Measurements from ENCODE around the gene OPN1LW.
"Not testable (repeated sequence)": the region's sequence is repeated elsewhere in the genome, so short reads cannot be mapped to it uniquely, and the experiment has no call there.

The OPN1LW gene

DNA sequence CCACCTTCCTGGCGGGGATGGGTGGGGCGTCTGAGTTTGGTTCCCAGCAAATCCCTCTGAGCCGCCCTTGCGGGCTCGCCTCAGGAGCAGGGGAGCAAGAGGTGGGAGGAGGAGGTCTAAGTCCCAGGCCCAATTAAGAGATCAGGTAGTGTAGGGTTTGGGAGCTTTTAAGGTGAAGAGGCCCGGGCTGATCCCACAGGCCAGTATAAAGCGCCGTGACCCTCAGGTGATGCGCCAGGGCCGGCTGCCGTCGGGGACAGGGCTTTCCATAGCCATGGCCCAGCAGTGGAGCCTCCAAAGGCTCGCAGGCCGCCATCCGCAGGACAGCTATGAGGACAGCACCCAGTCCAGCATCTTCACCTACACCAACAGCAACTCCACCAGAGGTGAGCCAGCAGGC, at the start of gene OPN1LW:
Gene OPN1LW (plus strand): TSS at position 234 of the 400 bp plus-strand sequence. CDS start 41 bp downstream, at position 275.
- DNase-seq (ENCODE audit: low spot score); H3K27ac ChIP-seq: not testable (repeated sequence)

DNA sequence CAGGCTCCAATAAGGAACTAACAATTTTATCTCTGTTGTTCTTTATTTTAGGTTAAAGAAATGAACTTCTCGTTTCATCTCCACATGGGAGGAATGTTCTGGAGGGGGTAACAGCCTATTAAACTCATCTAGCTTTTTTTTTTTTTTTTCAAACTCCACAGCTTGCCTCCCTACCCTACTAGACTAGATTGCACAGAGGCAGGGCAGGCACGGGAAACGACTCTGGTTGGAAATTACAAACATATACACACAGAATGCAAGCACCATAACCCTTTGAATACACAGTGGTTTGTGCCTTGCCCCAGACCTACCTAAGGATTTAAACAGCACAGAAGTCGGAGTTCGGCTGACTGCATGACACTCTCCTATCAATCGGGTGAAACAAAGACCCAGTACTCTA, 49.2 kb upstream of the OPN1LW start:
- TF ChIP-seq, protein P1, sequence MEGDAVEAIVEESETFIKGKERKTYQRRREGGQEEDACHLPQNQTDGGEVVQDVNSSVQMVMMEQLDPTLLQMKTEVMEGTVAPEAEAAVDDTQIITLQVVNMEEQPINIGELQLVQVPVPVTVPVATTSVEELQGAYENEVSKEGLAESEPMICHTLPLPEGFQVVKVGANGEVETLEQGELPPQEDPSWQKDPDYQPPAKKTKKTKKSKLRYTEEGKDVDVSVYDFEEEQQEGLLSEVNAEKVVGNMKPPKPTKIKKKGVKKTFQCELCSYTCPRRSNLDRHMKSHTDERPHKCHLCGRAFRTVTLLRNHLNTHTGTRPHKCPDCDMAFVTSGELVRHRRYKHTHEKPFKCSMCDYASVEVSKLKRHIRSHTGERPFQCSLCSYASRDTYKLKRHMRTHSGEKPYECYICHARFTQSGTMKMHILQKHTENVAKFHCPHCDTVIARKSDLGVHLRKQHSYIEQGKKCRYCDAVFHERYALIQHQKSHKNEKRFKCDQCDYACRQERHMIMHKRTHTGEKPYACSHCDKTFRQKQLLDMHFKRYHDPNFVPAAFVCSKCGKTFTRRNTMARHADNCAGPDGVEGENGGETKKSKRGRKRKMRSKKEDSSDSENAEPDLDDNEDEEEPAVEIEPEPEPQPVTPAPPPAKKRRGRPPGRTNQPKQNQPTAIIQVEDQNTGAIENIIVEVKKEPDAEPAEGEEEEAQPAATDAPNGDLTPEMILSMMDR (IDR thresholded peaks at IDR 0.05) = no peak
- H3K27ac ChIP-seq = peak overlapping the region in 1 of 2 donors; percentile 97
- H3K4me3 ChIP-seq = peak overlapping the region; percentile 92
- DNase-seq (ENCODE audit: low spot score) = no peak

More for the DNA sequence above, at the start of gene OPN1LW:
- not testable (repeated sequence) for H3K4me3 ChIP-seq

DNA sequence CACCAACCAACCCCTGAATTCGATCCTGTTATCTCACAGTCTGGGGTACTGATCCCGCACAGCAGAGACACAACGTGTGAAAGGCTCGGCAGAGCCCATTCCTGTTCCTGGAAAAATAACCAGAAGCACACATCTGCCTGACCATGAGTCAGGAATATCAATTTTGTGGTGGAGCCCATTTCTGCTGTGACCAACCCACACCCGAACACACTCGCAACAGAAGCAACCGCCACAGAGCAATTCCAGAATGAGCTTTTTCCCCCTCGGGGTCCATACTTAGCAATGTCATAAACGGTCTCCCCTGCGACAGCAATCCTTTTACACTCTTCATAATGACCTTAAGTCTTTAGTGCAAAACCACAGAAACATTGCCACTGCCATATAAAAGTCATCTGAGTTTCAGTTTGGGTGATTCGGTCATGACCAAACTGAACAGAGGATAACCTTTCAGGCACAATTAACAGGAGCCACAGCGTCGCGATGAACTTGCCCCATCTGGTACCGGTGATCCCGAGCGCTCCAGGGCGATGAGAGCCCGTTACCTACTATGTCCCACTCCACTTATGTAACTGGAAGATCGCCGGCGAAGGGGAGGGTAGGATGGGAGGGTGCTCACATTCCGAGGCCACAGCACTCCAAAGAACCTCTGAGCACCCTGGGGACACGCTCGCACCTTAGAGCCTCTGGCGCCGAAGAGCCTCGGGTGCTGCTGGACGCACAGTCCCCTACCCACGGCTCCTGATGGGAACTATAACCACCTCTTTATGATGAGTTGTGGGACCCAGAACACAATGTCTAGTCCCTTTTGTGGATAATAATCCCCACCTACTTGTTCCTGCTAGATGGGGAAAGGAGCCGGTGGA, 47.7 kb upstream of the OPN1LW start:
- TF ChIP-seq, protein P1 (IDR thresholded peaks at IDR 0.05) = no peak
- peak overlapping the region; percentile 97 to 100 for H3K27ac ChIP-seq
- DNase-seq (ENCODE audit: low spot score) = no peak
- peak overlapping the region; percentile 92 for H3K4me3 ChIP-seq

DNA sequence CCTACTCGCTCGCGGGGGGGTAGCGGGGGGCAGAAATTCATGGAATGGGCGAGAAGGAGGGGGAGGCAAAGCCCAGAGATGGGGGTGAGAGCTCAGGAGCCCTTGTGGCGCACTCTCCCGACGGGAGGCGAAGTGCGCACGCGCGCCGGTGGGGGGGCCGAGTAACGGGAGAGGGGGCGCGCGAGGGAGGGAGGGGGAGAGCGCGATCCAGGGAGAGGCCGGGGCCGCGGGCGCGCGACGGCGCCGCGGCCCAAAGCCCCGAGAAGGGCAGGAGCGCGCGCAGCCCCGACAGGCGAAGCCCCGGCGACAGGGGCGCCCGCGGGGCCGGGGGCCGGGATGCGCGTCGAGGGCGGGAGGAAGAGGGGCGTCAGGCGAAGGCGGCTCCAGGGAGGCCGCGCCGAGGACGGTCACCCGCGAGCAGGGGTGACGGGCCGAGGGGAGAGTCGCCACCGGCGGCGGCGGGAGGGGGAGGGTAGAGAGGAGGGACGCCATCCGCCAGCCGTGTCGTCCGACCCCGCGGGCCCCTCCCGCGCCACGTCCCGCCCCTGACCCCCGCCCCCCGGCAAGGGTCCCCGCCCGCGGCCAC, 46.9 kb upstream of the OPN1LW start:
- peak; percentile 75 for DNase-seq (ENCODE audit: low spot score)
- peak overlapping the region; percentile 97 to 100 for H3K27ac ChIP-seq
- TF ChIP-seq, protein P1 (IDR thresholded peaks at IDR 0.05) = no peak
- peak overlapping the region; percentile 92 for H3K4me3 ChIP-seq

DNA sequence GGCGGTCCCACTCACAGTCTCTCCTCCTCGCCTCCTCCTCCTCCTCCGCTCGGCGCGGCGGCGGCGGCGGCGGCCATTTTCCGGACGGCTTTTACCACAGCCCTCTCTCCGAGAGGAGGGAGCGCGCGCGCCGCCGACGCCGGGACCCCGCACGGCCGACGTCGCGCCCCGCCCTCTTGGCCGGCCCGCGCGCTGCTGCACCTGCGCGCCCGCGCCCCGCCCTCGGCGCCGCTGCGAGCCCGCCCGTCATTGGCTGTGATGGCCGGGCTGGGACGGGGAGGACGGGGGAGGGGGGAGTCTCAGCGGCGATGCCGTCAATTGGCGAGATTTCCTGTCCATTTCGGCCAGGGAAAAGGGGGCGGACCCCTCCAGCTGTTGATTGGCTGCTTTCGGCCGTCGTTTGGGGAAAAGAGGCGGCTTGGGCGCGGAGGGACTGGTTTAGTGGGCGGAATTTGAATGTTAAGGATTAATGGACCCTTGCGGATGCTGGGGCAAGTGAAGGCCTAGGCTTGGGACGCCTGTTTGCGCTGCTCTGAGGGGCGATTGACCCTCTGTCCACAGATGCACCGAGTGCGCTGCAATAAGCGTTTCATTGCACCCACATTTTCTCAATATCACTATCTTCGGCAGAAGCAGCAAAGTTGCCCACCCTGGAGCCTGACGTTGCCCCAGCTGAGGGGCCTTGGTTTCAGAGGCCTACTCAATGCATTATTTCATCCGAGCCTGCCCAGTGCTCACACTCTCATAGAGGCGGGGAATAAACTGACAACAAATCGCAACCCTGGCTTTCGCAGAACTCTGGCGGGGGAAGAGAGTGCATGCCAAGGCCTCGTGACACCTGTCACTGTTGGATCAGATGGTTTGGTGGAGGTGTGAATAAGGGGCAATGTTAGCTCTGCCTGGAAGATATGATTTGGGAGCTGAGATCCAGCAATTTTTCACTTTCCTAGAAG, 46.2 kb upstream of the OPN1LW start, which contains the start of gene MECP2:
Gene MECP2 (minus strand): TSS at position 129 of the 953 bp plus-strand sequence.
- peak within 1 kb of the TSS; percentile 92 for H3K4me3 ChIP-seq

DNA sequence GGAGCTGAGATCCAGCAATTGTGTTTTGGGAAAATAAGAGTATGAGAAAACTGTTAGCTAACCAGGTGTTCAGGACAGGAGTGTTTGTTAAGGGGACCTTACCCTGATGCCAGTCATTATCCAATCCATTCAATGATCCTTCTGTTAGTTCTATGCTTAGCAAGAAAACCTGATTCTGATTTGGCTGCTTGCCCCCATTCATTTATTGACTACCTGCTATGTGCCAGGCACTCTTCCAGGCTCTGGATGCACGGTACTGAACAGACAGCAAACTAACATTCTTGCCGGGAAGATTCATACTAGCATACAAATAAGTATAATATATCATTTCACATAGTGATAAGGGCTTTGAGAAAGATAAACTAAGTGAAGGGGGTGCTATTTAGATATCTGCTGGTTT, 45.5 kb upstream of the OPN1LW start:
- Histone ChIP-seq H3K4me3 (no peak overlapping the region), H3K27ac (no peak overlapping the region)
- no peak for DNase-seq (ENCODE audit: low spot score)
- TF ChIP-seq, protein P1 (IDR thresholded peaks at IDR 0.05) = no peak

More for the DNA sequence above, 46.2 kb upstream of the OPN1LW start, which contains the start of gene MECP2:
- peak within 1 kb of the TSS; percentile 97 to 100 for H3K27ac ChIP-seq
- TF ChIP-seq, protein P1 (IDR thresholded peaks at IDR 0.05) = no peak
- DNase-seq (ENCODE audit: low spot score) = peak; percentile 92

DNA sequence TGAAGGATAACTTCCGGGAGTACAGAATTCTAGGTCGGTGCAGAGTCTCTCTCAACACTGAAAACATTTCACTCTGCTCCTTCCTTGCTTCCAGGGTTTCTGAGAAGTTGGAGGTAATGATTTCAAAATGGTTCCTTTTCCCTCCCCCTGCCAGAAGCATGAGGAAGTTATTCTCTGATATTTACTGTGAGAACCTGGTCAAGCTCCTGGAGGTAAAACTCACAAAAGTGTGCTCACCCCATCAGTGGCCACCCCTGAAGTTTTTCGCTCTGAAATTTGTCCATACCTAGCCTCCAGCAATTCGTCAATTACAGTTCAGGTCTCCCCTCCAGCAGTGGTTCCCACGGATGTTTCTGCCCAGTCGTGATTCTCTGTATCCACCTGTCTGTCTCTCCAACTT, 30.3 kb upstream of the OPN1LW start:
- Histone ChIP-seq H3K27ac (no peak overlapping the region), H3K4me3 (no peak overlapping the region)
- no peak for DNase-seq (ENCODE audit: low spot score)
- TF ChIP-seq, protein P1 (IDR thresholded peaks at IDR 0.05) = no peak

All from coronary artery (tissue), 2 donors.